ENCODE measurements around the gene RAB7B.

Gene RAB7B

GRCh38 chr1:205994346-205994745 lies 8.8 kb downstream of the RAB7B start:
- no peak for DNase-seq (ENCODE audit: low spot score)
- Histone ChIP-seq H2BK12ac (ENCODE audit: low read length) (no peak overlapping the region), H3K4me3 (ENCODE audit: low read length in 2 of 2) (no peak overlapping the region), H3K9me3 (replicated peaks in 1 of 2; ENCODE audit: control insufficient read depth in 2 of 2, insufficient read depth in 1 of 2, low read depth in 1 of 2, low read length in 2 of 2) (peaks cover 0 to 5% of the 10 kb centered on the region in 2 donors), H4K91ac (ENCODE audit: low read depth, low read length, poor library complexity) (no peak overlapping the region), H3K18ac (ENCODE audit: low read length) (peak overlapping the region; percentile 65), H2BK120ac (ENCODE audit: low read depth, low read length) (no peak overlapping the region), H4K8ac (ENCODE audit: low read depth, low read length) (no peak overlapping the region), H3K14ac (ENCODE audit: low read length) (no peak overlapping the region), H2BK15ac (ENCODE audit: low read length) (no peak overlapping the region), H3K4ac (ENCODE audit: low read length) (no peak overlapping the region), H3K27me3 (ENCODE audit: control insufficient read depth in 3 of 3, insufficient read depth in 3 of 3, low read depth in 1 of 3, low read length in 3 of 3) (peaks cover 0 to 9% (median 0%) of the 10 kb centered on the region in 3 experiments), H3K9ac (ENCODE audit: low read depth, low read length, poor library complexity) (no peak overlapping the region), H3K4me1 (ENCODE audit: control insufficient read depth in 2 of 2, insufficient read depth in 1 of 2, low read depth in 1 of 2, low read length in 2 of 2) (peaks cover 0 to 9% of the 10 kb centered on the region in 2 donors), H3K79me1 (ENCODE audit: low read depth, low read length) (peaks cover 2% of the 10 kb centered on the region), H2AK5ac (ENCODE audit: low read depth, low read length) (no peak overlapping the region), H2BK5ac (ENCODE audit: low read length) (no peak overlapping the region), H3K36me3 (replicated peaks in 1 of 2; ENCODE audit: control insufficient read depth in 2 of 2, insufficient read depth in 2 of 2, low read length in 2 of 2) (no peaks in the 10 kb centered on the region), H3K23ac (ENCODE audit: low read depth, low read length, poor library complexity) (no peak overlapping the region), H3K4me2 (ENCODE audit: insufficient read depth, low read length, poor library complexity, severe bottlenecking) (no peak overlapping the region), H2AFZ (ENCODE audit: low read length) (peak overlapping the region; percentile 66), H3K27ac (replicated peaks; ENCODE audit: low read length) (no peak overlapping the region)
- no CpG with 5 or more reads among the region's 4 CpGs for WGBS, 2 donors (ENCODE audit: extremely low coverage in 2 of 2, insufficient read length in 2 of 2, insufficient replicate concordance in 1 of 2)

- Histone ChIP-seq H3K27me3 (ENCODE audit: control insufficient read depth in 3 of 3, insufficient read depth in 3 of 3, low read depth in 1 of 3, low read length in 3 of 3) (peaks cover 0 to 14% (median 0%) of the 10 kb centered on the region in 3 experiments), H2AK5ac (ENCODE audit: low read depth, low read length) (no peak overlapping the region), H3K4me3 (ENCODE audit: low read length in 2 of 2) (no peak overlapping the region), H3K27ac (replicated peaks; ENCODE audit: low read length) (no peak overlapping the region), H3K18ac (ENCODE audit: low read length) (no peak overlapping the region), H3K9ac (ENCODE audit: low read depth, low read length, poor library complexity) (no peak overlapping the region), H3K4ac (ENCODE audit: low read length) (no peak overlapping the region), H2BK120ac (ENCODE audit: low read depth, low read length) (no peak overlapping the region), H3K4me1 (ENCODE audit: control insufficient read depth in 2 of 2, insufficient read depth in 1 of 2, low read depth in 1 of 2, low read length in 2 of 2) (peaks cover 0 to 6% of the 10 kb centered on the region in 2 donors), H3K23ac (ENCODE audit: low read depth, low read length, poor library complexity) (no peak overlapping the region), H3K14ac (ENCODE audit: low read length) (no peak overlapping the region), H4K91ac (ENCODE audit: low read depth, low read length, poor library complexity) (no peak overlapping the region), H3K36me3 (replicated peaks in 1 of 2; ENCODE audit: control insufficient read depth in 2 of 2, insufficient read depth in 2 of 2, low read length in 2 of 2) (no peaks in the 10 kb centered on the region), H3K79me1 (ENCODE audit: low read depth, low read length) (peaks cover 2% of the 10 kb centered on the region), H4K8ac (ENCODE audit: low read depth, low read length) (no peak overlapping the region), H2BK5ac (ENCODE audit: low read length) (no peak overlapping the region), H2BK12ac (ENCODE audit: low read length) (no peak overlapping the region), H2BK15ac (ENCODE audit: low read length) (no peak overlapping the region), H3K9me3 (replicated peaks in 1 of 2; ENCODE audit: control insufficient read depth in 2 of 2, insufficient read depth in 1 of 2, low read depth in 1 of 2, low read length in 2 of 2) (peaks cover 0 to 2% of the 10 kb centered on the region in 2 donors), H3K4me2 (ENCODE audit: insufficient read depth, low read length, poor library complexity, severe bottlenecking) (no peak overlapping the region), H2AFZ (ENCODE audit: low read length) (no peak overlapping the region)
- no peak for DNase-seq (ENCODE audit: low spot score)
- no CpG with 5 or more reads among the region's 1 CpG for WGBS, 2 donors (ENCODE audit: extremely low coverage in 2 of 2, insufficient read length in 2 of 2, insufficient replicate concordance in 1 of 2)
These were observed 10.1 kb downstream of the RAB7B start for GRCh38 chr1:205993068-205993467.

GRCh38 chr1:205992218-205992882 lies 10.8 kb downstream of the RAB7B start:
- H3K4me2 ChIP-seq (ENCODE audit: insufficient read depth, low read length, poor library complexity, severe bottlenecking): no peak overlapping the region
- peaks cover 0 to 9% (median 0%) of the 10 kb centered on the region in 3 experiments for H3K27me3 ChIP-seq (ENCODE audit: control insufficient read depth in 3 of 3, insufficient read depth in 3 of 3, low read depth in 1 of 3, low read length in 3 of 3)
- H3K18ac ChIP-seq (ENCODE audit: low read length): no peak overlapping the region
- no CpG with 5 or more reads among the region's 14 CpGs for WGBS, 2 donors (ENCODE audit: extremely low coverage in 2 of 2, insufficient read length in 2 of 2, insufficient replicate concordance in 1 of 2)
- H2AFZ ChIP-seq (ENCODE audit: low read length): no peak overlapping the region
- H3K4me3 ChIP-seq (ENCODE audit: low read length in 2 of 2): no peak overlapping the region
- H2BK120ac ChIP-seq (ENCODE audit: low read depth, low read length): no peak overlapping the region
- no peak overlapping the region for H3K27ac ChIP-seq (replicated peaks; ENCODE audit: low read length)
- H2AK5ac ChIP-seq (ENCODE audit: low read depth, low read length): no peak overlapping the region
- H3K36me3 ChIP-seq (replicated peaks in 1 of 2; ENCODE audit: control insufficient read depth in 2 of 2, insufficient read depth in 2 of 2, low read length in 2 of 2): no peaks in the 10 kb centered on the region
- peaks cover 0 to 6% of the 10 kb centered on the region in 2 donors for H3K4me1 ChIP-seq (ENCODE audit: control insufficient read depth in 2 of 2, insufficient read depth in 1 of 2, low read depth in 1 of 2, low read length in 2 of 2)
- no peak overlapping the region for H3K23ac ChIP-seq (ENCODE audit: low read depth, low read length, poor library complexity)
- no peak overlapping the region for H4K91ac ChIP-seq (ENCODE audit: low read depth, low read length, poor library complexity)
- H4K8ac ChIP-seq (ENCODE audit: low read depth, low read length): no peak overlapping the region
- H3K14ac ChIP-seq (ENCODE audit: low read length): no peak overlapping the region
- no peak for DNase-seq (ENCODE audit: low spot score)
- H3K9me3 ChIP-seq (replicated peaks in 1 of 2; ENCODE audit: control insufficient read depth in 2 of 2, insufficient read depth in 1 of 2, low read depth in 1 of 2, low read length in 2 of 2): peaks cover 0 to 2% of the 10 kb centered on the region in 2 donors
- no peak overlapping the region for H3K4ac ChIP-seq (ENCODE audit: low read length)
- no peak overlapping the region for H2BK12ac ChIP-seq (ENCODE audit: low read length)
- no peak overlapping the region for H2BK5ac ChIP-seq (ENCODE audit: low read length)
- H3K79me1 ChIP-seq (ENCODE audit: low read depth, low read length): peaks cover 2% of the 10 kb centered on the region
- H3K9ac ChIP-seq (ENCODE audit: low read depth, low read length, poor library complexity): no peak overlapping the region
- H2BK15ac ChIP-seq (ENCODE audit: low read length): no peak overlapping the region

GRCh38 chr1:205991237-205991636 lies 12.0 kb downstream of the RAB7B start:
- H2AFZ ChIP-seq (ENCODE audit: low read length): no peak overlapping the region
- no peak overlapping the region for H4K8ac ChIP-seq (ENCODE audit: low read depth, low read length)
- H3K9ac ChIP-seq (ENCODE audit: low read depth, low read length, poor library complexity): no peak overlapping the region
- no peak for DNase-seq (ENCODE audit: low spot score)
- no peak overlapping the region for H2BK120ac ChIP-seq (ENCODE audit: low read depth, low read length)
- no peak overlapping the region for H3K23ac ChIP-seq (ENCODE audit: low read depth, low read length, poor library complexity)
- no peaks in the 10 kb centered on the region for H3K36me3 ChIP-seq (replicated peaks in 1 of 2; ENCODE audit: control insufficient read depth in 2 of 2, insufficient read depth in 2 of 2, low read length in 2 of 2)
- no peak overlapping the region for H2BK5ac ChIP-seq (ENCODE audit: low read length)
- H3K18ac ChIP-seq (ENCODE audit: low read length): no peak overlapping the region
- peaks cover 0 to 1% of the 10 kb centered on the region in 2 donors for H3K9me3 ChIP-seq (replicated peaks in 1 of 2; ENCODE audit: control insufficient read depth in 2 of 2, insufficient read depth in 1 of 2, low read depth in 1 of 2, low read length in 2 of 2)
- H3K4me3 ChIP-seq (ENCODE audit: low read length in 2 of 2): no peak overlapping the region
- H3K14ac ChIP-seq (ENCODE audit: low read length): no peak overlapping the region
- no peak overlapping the region for H2AK5ac ChIP-seq (ENCODE audit: low read depth, low read length)
- H3K27ac ChIP-seq (replicated peaks; ENCODE audit: low read length): no peak overlapping the region
- peaks cover 0 to 5% (median 0%) of the 10 kb centered on the region in 3 experiments for H3K27me3 ChIP-seq (ENCODE audit: control insufficient read depth in 3 of 3, insufficient read depth in 3 of 3, low read depth in 1 of 3, low read length in 3 of 3)
- peaks cover 2% of the 10 kb centered on the region for H3K79me1 ChIP-seq (ENCODE audit: low read depth, low read length)
- H3K4ac ChIP-seq (ENCODE audit: low read length): no peak overlapping the region
- H2BK15ac ChIP-seq (ENCODE audit: low read length): no peak overlapping the region
- WGBS, 2 donors (ENCODE audit: extremely low coverage in 2 of 2, insufficient read length in 2 of 2, insufficient replicate concordance in 1 of 2): no CpG with 5 or more reads among the region's 4 CpGs
- no peak overlapping the region for H2BK12ac ChIP-seq (ENCODE audit: low read length)
- no peak overlapping the region for H3K4me2 ChIP-seq (ENCODE audit: insufficient read depth, low read length, poor library complexity, severe bottlenecking)
- H4K91ac ChIP-seq (ENCODE audit: low read depth, low read length, poor library complexity): no peak overlapping the region
- peaks cover 0 to 6% of the 10 kb centered on the region in 2 donors for H3K4me1 ChIP-seq (ENCODE audit: control insufficient read depth in 2 of 2, insufficient read depth in 1 of 2, low read depth in 1 of 2, low read length in 2 of 2)

Measured in neuronal stem cell (in vitro differentiated cells).